ENCODE results near the gene CCDC149. TPM values are rescaled to one million over a fixed set of nuclear protein-coding genes. Genes with fewer than 3 reads are reported as not detected.
A peak's percentile ranks its signal among the peaks of the same experiment; 100 is the strongest.

The CCDC149 gene
- total RNA-seq, 1 experiment from 2014 or later, result 7.9 TPM

GRCh38 chr4:24845132-24845531, 67.7 kb downstream of the CCDC149 start:
- ChIA-PET POLR2A (ENCODE audit: unreplicated experiment) (no interaction called here), CTCF (no interaction called here)
- no TSS peak for BruUV-seq (replicated peaks)
- Histone ChIP-seq H3K4me2 (ENCODE audit: low read length) (no peak overlapping the region), H3K27me3 (ENCODE audit: low read length) (no peaks in the 10 kb centered on the region), H2AFZ (ENCODE audit: low read length) (no peak overlapping the region), H3K4me3 (ENCODE audit: low read length) (no peak overlapping the region), H3K36me3 (ENCODE audit: low read depth, low read length) (peaks cover 4% of the 10 kb centered on the region; the same call in 1 of the 2 replicates), H3F3A (ENCODE audit: low read length, unreplicated experiment) (no peaks in the 10 kb centered on the region), H3K27ac (ENCODE audit: low read length) (no peak overlapping the region), H4K20me1 (ENCODE audit: low read length) (no peaks in the 10 kb centered on the region), H3K9me2 (replicated peaks; ENCODE audit: low read length) (no peaks in the 10 kb centered on the region), H3K9me3 (ENCODE audit: low read length) (0 out of 2 replicates have a peak, but pooled peaks cover 4% of the 10 kb centered on the region), H3K4me1 (ENCODE audit: insufficient read depth, low read length) (peaks cover 19% of the 10 kb centered on the region), H3K9ac (ENCODE audit: low read length) (no peak overlapping the region), H3K79me2 (ENCODE audit: low read length) (no peaks in the 10 kb centered on the region)
- DNase-seq (no peak), ATAC-seq (no peak)
- TF ChIP-seq CTCF (conservative IDR thresholded peaks at IDR 0.05; ENCODE audit: low read depth, low read length) (no peak), EZH2 (IDR thresholded peaks at IDR 0.05; ENCODE audit: low read length, unreplicated experiment) (no peak), EZH2phosphoT487 (IDR thresholded peaks at IDR 0.05; ENCODE audit: borderline replicate concordance, low read length) (no peak)
- intact Hi-C loops (cut with micrococcal nuclease), result no loop called here

GRCh38 chr4:24843096-24843495, 69.7 kb downstream of the CCDC149 start:
- Histone ChIP-seq H3K4me3 (ENCODE audit: low read length) (no peak overlapping the region), H2AFZ (ENCODE audit: low read length) (no peak overlapping the region), H3K9me2 (replicated peaks; ENCODE audit: low read length) (no peaks in the 10 kb centered on the region), H3K4me2 (ENCODE audit: low read length) (no peak overlapping the region), H3F3A (ENCODE audit: low read length, unreplicated experiment) (no peaks in the 10 kb centered on the region), H3K9ac (ENCODE audit: low read length) (no peak overlapping the region), H3K4me1 (ENCODE audit: insufficient read depth, low read length) (peaks cover 19% of the 10 kb centered on the region), H4K20me1 (ENCODE audit: low read length) (no peaks in the 10 kb centered on the region), H3K9me3 (ENCODE audit: low read length) (0 out of 2 replicates have a peak, but pooled peaks cover 6% of the 10 kb centered on the region), H3K79me2 (ENCODE audit: low read length) (no peaks in the 10 kb centered on the region), H3K27ac (ENCODE audit: low read length) (no peak overlapping the region), H3K36me3 (ENCODE audit: low read depth, low read length) (peaks cover 6% of the 10 kb centered on the region; the same call in 1 of the 2 replicates), H3K27me3 (ENCODE audit: low read length) (no peaks in the 10 kb centered on the region)
- intact Hi-C loops (cut with micrococcal nuclease), result loop anchor here (5.0 kb wide), 4 partner anchors 46 to 129 kb away; partner anchors contain the start of genes CCDC149 and SOD3
- DNase-seq (no peak), ATAC-seq (no peak)
- POLR2A ChIA-PET (ENCODE audit: unreplicated experiment), result no interaction called here
- no peak for TF ChIP-seq CTCF (conservative IDR thresholded peaks at IDR 0.05; ENCODE audit: low read depth, low read length)
- TF ChIP-seq EZH2phosphoT487 (IDR thresholded peaks at IDR 0.05; ENCODE audit: borderline replicate concordance, low read length), result no peak
- TF ChIP-seq EZH2 (IDR thresholded peaks at IDR 0.05; ENCODE audit: low read length, unreplicated experiment), result no peak
- CTCF ChIA-PET, result no interaction called here
- no TSS peak for BruUV-seq (replicated peaks)

GRCh38 chr4:24842356-24842755, 70.5 kb downstream of the CCDC149 start:
- Histone ChIP-seq H2AFZ (ENCODE audit: low read length) (no peak overlapping the region), H3K9me3 (ENCODE audit: low read length) (0 out of 2 replicates have a peak, but pooled peaks cover 6% of the 10 kb centered on the region), H3K9me2 (replicated peaks; ENCODE audit: low read length) (no peaks in the 10 kb centered on the region), H3K27ac (ENCODE audit: low read length) (no peak overlapping the region), H3K4me3 (ENCODE audit: low read length) (no peak overlapping the region), H3K4me2 (ENCODE audit: low read length) (no peak overlapping the region), H3K36me3 (ENCODE audit: low read depth, low read length) (peaks cover 6% of the 10 kb centered on the region; the same call in 1 of the 2 replicates), H3K4me1 (ENCODE audit: insufficient read depth, low read length) (peaks cover 19% of the 10 kb centered on the region), H3K79me2 (ENCODE audit: low read length) (no peaks in the 10 kb centered on the region), H3K9ac (ENCODE audit: low read length) (no peak overlapping the region), H3K27me3 (ENCODE audit: low read length) (no peaks in the 10 kb centered on the region), H4K20me1 (ENCODE audit: low read length) (no peaks in the 10 kb centered on the region), H3F3A (ENCODE audit: low read length, unreplicated experiment) (no peaks in the 10 kb centered on the region)
- no TSS peak for BruUV-seq (replicated peaks)
- DNase-seq (no peak), ATAC-seq (peak; percentile 12)
- CTCF ChIA-PET, result no interaction called here
- no peak for TF ChIP-seq EZH2 (IDR thresholded peaks at IDR 0.05; ENCODE audit: low read length, unreplicated experiment)
- TF ChIP-seq EZH2phosphoT487 (IDR thresholded peaks at IDR 0.05; ENCODE audit: borderline replicate concordance, low read length), result no peak
- no peak for TF ChIP-seq CTCF (conservative IDR thresholded peaks at IDR 0.05; ENCODE audit: low read depth, low read length)
- intact Hi-C loops (cut with micrococcal nuclease), result loop anchor here (5.0 kb wide), 4 partner anchors 45 to 130 kb away; partner anchors contain the start of genes CCDC149 and SOD3
- POLR2A ChIA-PET (ENCODE audit: unreplicated experiment), result no interaction called here
